SK-N-SH (cell line): ENCODE data around the gene DPP10. TPM values are rescaled to one million over a fixed set of nuclear protein-coding genes. Genes with fewer than 3 reads are reported as not detected.

Experiments
- CTCF ChIA-PET: fragments of 300-600, 350-600 bp; formaldehyde crosslinking; extraction: SDS; loops from one replicate; lab custom pipeline; 2021; lab: Yijun Ruan, JAX
- POLR2A ChIA-PET: fragments of 350-600 bp; sonication (Branson Sonifier 250); formaldehyde crosslinking; extraction: SDS; loops from one replicate; lab custom pipeline; 2020; ENCODE audit warnings: antibody characterized with exemption, inconsistent platforms; lab: Yijun Ruan, JAX
- DNase-seq: peaks from one replicate; pipeline ENCODE4 v3.0.0; 2012
- H2AFZ ChIP-seq: fragments of 200-600 bp; sonication (generic); 2 replicates; pipeline ENCODE4 v1.8.1; 2016; ENCODE audit warnings: antibody characterized with exemption, mild to moderate bottlenecking, low read depth
- H3F3A ChIP-seq: fragments of 200-600 bp; sonication (generic); replicated peaks from 2 replicates; pipeline ENCODE3; 2016; ENCODE audit warnings: antibody characterized with exemption, mild to moderate bottlenecking; ENCODE audit not compliant: insufficient read depth
- H3K27ac ChIP-seq, 2 experiments: fragments of 200-500 bp in 1 of 2; fragments of 200-600 bp in 1 of 2; sonication (Bioruptor generic) in 1 of 2; sonication (generic), shearing (Covaris generic) in 1 of 2; 2 replicates each; pipeline versions ENCODE4 v1.5.1 to v1.6.1; 2014 to 2016; ENCODE audit warnings: low read depth in 2 of 2, inconsistent platforms in 1 of 2, low read length in 1 of 2, mild to moderate bottlenecking in 1 of 2, mixed read lengths in 1 of 2
- H3K27me3 ChIP-seq: fragments of 200-600 bp; sonication (generic), shearing (Covaris generic); 2 replicates; pipeline ENCODE4 v1.6.1; 2016; ENCODE audit warnings: mixed run types; ENCODE audit not compliant: insufficient read depth
- H3K36me3 ChIP-seq, 2 experiments: fragments of 200-500 bp in 1 of 2; fragments of 200-600 bp in 1 of 2; sonication (Bioruptor generic) in 1 of 2; sonication (generic) in 1 of 2; replicated peaks in 1 of 2; 2 replicates each; pipeline versions ENCODE3 to v1.5.1; 2014 to 2016; ENCODE audit warnings: low read length in 1 of 2, mild to moderate bottlenecking in 1 of 2; ENCODE audit not compliant: insufficient read depth in 2 of 2, control insufficient read depth in 1 of 2
- H3K4me1 ChIP-seq, 2 experiments: fragments of 200-500 bp in 1 of 2; fragments of 200-600 bp in 1 of 2; sonication (Bioruptor generic) in 1 of 2; sonication (generic), shearing (Covaris generic) in 1 of 2; 2 replicates each; pipeline versions ENCODE4 v1.5.1 to v1.6.1; 2014 to 2016; ENCODE audit warnings: low read depth in 1 of 2, low read length in 1 of 2, mixed run types in 1 of 2; ENCODE audit not compliant: insufficient read depth in 2 of 2, control insufficient read depth in 1 of 2
- H3K4me2 ChIP-seq: fragments of 200-600 bp; sonication (generic), shearing (Covaris generic); 2 replicates; pipeline ENCODE4 v1.6.1; 2017; ENCODE audit warnings: mixed run types
- H3K4me3 ChIP-seq, 2 experiments: fragments of 200-500 bp in 1 of 2; fragments of 200-600 bp in 1 of 2; sonication (Bioruptor generic) in 1 of 2; sonication (generic), shearing (Covaris generic) in 1 of 2; 2 replicates each; pipeline versions ENCODE4 v1.5.1 to v1.8.1; 2014 to 2016; ENCODE audit warnings: low read depth in 2 of 2, inconsistent platforms in 1 of 2, low read length in 1 of 2, mild to moderate bottlenecking in 1 of 2, mixed read lengths in 1 of 2, moderate library complexity in 1 of 2
- H3K79me2 ChIP-seq: fragments of 200-600 bp; sonication (generic); 2 replicates; pipeline ENCODE4 v1.8.1; 2017; ENCODE audit warnings: mild to moderate bottlenecking; ENCODE audit not compliant: insufficient read depth
- H3K9ac ChIP-seq: fragments of 200-600 bp; sonication (generic); 2 replicates; pipeline ENCODE4 v1.6.1; 2017; ENCODE audit warnings: mixed run types
- H3K9me2 ChIP-seq: fragments of 200-600 bp; sonication (generic); 2 replicates; pipeline ENCODE4 v1.6.1; 2017; ENCODE audit warnings: mixed run types
- H3K9me3 ChIP-seq: fragments of 200-600 bp; sonication (generic); 2 replicates; pipeline ENCODE4 v1.6.1; 2017; ENCODE audit warnings: mixed run types, mild to moderate bottlenecking, moderate library complexity
- H4K20me1 ChIP-seq: fragments of 200-600 bp; sonication (generic); 2 replicates; pipeline ENCODE4 v1.6.1; 2017; ENCODE audit warnings: mild to moderate bottlenecking, mixed run types; ENCODE audit not compliant: insufficient read depth
- CHD2 ChIP-seq: fragments of 150-350 bp; IDR thresholded peaks from 2 replicates; pipeline ENCODE4 v1.6.1; 2018; ENCODE audit warnings: low read length; ENCODE audit not compliant: partially characterized antibody
- ELF1 ChIP-seq: IDR thresholded peaks from 2 replicates; pipeline ENCODE4 v1.4.0; 2012
- EZH2phosphoT487 ChIP-seq: fragments of 200-600 bp; sonication (generic); IDR thresholded peaks from 2 replicates; pipeline ENCODE4 v1.6.1; 2017; ENCODE audit warnings: low read depth, mixed run types, mild to moderate bottlenecking, antibody characterized with exemption, moderate library complexity, borderline replicate concordance
- FOXJ3 ChIP-seq: sonication (generic); formaldehyde crosslinking; IDR thresholded peaks from 2 replicates; pipeline ENCODE4 v1.5.1; 2020; ENCODE audit warnings: mild to moderate bottlenecking, missing genetic modification reagents
- GATA2 ChIP-seq: sonication (generic); formaldehyde crosslinking; IDR thresholded peaks from 2 replicates; pipeline ENCODE4 v1.5.0; 2020; ENCODE audit warnings: mild to moderate bottlenecking, missing genetic modification reagents
- MXI1 ChIP-seq: IDR thresholded peaks from 2 replicates; pipeline ENCODE4 v1.6.1; 2012; ENCODE audit warnings: mild to moderate bottlenecking, low read depth, low read length, improper control_type of control experiment
- NRF1 ChIP-seq: IDR thresholded peaks from 2 replicates; pipeline ENCODE4 v1.6.1; 2012; ENCODE audit warnings: low read depth, mild to moderate bottlenecking, low read length
- POLR2AphosphoS5 ChIP-seq: IDR thresholded peaks from 2 replicates; pipeline ENCODE4 v1.6.1; 2012; ENCODE audit warnings: low read depth, low read length
- RXRA ChIP-seq: IDR thresholded peaks from 2 replicates; pipeline ENCODE4 v1.4.0; 2012; ENCODE audit warnings: low read depth, mild to moderate bottlenecking, borderline replicate concordance
- SMC3 ChIP-seq: IDR thresholded peaks from 2 replicates; pipeline ENCODE4 v1.6.1; 2012; ENCODE audit warnings: low read depth, low read length, improper control_type of control experiment
- TCF12 ChIP-seq: IDR thresholded peaks from 2 replicates; pipeline ENCODE4 v1.4.0; 2012
- TEAD4 ChIP-seq: IDR thresholded peaks from 2 replicates; pipeline ENCODE4 v1.4.0; 2012; ENCODE audit warnings: mild to moderate bottlenecking, borderline replicate concordance; ENCODE audit not compliant: insufficient read depth
- WGBS: methylation state at CpG from one replicate; pipeline ENCODE4 v1.1.6; 2017; ENCODE audit warnings: low lambda C conversion rate; 5-methylcytosine and 5-hydroxymethylcytosine counted together
- polyA plus RNA-seq, 3 experiments: library from polyadenylated mRNA; depleted of rRNA; stranded (reverse); fragments of >200 nt; gene quantifications; 2 replicates each; pipeline ENCODE4 v1.2.3, GENCODE V29; 2012
- TF ChIP-seq, protein P1 (sequence below): IDR thresholded peaks from 2 replicates; pipeline ENCODE4 v1.4.0; 2012; ENCODE audit warnings: low read depth, borderline replicate concordance
- TF ChIP-seq, protein P2 (sequence below): IDR thresholded peaks from 2 replicates; pipeline ENCODE4 v1.4.0; 2012; ENCODE audit warnings: low read depth, borderline replicate concordance
- TF ChIP-seq, protein P3 (sequence below): IDR thresholded peaks from 2 replicates; pipeline ENCODE4; 2012
- TF ChIP-seq, protein P4 (sequence below): fragments of 150-350 bp; IDR thresholded peaks from 2 replicates; pipeline ENCODE4 v1.6.1; 2017; ENCODE audit warnings: antibody characterized with exemption, low read length, low read depth, borderline replicate concordance
- TF ChIP-seq, protein P5 (sequence below): fragments of 200-600 bp; sonication (generic); IDR thresholded peaks from 2 replicates; pipeline ENCODE4 v1.6.1; 2017; ENCODE audit warnings: antibody characterized with exemption, mild to moderate bottlenecking, moderate library complexity

DPP10 gene
- polyA plus RNA-seq, 1 of the 3 experiments (the other 2 are of a cell fraction), result not detected

DNA sequence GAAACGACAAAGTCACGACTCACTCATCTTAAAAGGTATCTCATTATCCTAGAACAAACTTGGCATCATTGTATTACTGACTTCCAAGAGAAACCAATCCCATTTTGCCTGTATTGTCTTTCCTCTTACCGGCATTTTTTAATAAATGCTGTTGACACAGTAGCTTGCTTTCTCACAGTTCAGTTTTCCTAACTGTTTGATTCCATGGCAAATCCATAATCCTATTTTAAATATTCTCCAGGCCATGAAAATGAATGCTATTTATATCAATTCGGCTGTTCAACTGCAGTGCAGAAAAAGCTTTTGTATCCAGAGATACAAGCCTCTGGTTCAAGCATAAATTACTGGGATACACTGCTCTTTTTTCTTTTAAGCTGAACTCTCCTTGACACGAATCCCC, 1241.9 kb downstream of the DPP10 start:
- H3K27me3 ChIP-seq, result no peaks in the 10 kb centered on the region
- no peak overlapping the region for H3K4me2 ChIP-seq
- no peaks in the 10 kb centered on the region for H4K20me1 ChIP-seq
- POLR2A ChIA-PET, result no interaction called here
- CTCF ChIA-PET, result no interaction called here
- no peaks in the 10 kb centered on the region for H3K9me3 ChIP-seq
- H2AFZ ChIP-seq, result no peak overlapping the region
- TF ChIP-seq TEAD4 (no peak), CHD2 (no peak), RXRA (no peak), NRF1 (no peak), GATA2 (no peak), ELF1 (no peak), SMC3 (no peak), MXI1 (no peak), POLR2AphosphoS5 (no peak), TCF12 (no peak), EZH2phosphoT487 (no peak), FOXJ3 (CRISPR knock-in tag) (no peak)
- TF ChIP-seq, protein P1, sequence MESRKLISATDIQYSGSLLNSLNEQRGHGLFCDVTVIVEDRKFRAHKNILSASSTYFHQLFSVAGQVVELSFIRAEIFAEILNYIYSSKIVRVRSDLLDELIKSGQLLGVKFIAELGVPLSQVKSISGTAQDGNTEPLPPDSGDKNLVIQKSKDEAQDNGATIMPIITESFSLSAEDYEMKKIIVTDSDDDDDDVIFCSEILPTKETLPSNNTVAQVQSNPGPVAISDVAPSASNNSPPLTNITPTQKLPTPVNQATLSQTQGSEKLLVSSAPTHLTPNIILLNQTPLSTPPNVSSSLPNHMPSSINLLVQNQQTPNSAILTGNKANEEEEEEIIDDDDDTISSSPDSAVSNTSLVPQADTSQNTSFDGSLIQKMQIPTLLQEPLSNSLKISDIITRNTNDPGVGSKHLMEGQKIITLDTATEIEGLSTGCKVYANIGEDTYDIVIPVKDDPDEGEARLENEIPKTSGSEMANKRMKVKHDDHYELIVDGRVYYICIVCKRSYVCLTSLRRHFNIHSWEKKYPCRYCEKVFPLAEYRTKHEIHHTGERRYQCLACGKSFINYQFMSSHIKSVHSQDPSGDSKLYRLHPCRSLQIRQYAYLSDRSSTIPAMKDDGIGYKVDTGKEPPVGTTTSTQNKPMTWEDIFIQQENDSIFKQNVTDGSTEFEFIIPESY, result no peak
- TF ChIP-seq, protein P2, sequence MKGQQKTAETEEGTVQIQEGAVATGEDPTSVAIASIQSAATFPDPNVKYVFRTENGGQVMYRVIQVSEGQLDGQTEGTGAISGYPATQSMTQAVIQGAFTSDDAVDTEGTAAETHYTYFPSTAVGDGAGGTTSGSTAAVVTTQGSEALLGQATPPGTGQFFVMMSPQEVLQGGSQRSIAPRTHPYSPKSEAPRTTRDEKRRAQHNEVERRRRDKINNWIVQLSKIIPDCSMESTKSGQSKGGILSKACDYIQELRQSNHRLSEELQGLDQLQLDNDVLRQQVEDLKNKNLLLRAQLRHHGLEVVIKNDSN, result no peak
- TF ChIP-seq, protein P3, sequence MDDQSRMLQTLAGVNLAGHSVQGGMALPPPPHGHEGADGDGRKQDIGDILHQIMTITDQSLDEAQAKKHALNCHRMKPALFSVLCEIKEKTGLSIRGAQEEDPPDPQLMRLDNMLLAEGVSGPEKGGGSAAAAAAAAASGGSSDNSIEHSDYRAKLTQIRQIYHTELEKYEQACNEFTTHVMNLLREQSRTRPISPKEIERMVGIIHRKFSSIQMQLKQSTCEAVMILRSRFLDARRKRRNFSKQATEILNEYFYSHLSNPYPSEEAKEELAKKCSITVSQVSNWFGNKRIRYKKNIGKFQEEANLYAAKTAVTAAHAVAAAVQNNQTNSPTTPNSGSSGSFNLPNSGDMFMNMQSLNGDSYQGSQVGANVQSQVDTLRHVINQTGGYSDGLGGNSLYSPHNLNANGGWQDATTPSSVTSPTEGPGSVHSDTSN, result no peak
- TF ChIP-seq, protein P4, sequence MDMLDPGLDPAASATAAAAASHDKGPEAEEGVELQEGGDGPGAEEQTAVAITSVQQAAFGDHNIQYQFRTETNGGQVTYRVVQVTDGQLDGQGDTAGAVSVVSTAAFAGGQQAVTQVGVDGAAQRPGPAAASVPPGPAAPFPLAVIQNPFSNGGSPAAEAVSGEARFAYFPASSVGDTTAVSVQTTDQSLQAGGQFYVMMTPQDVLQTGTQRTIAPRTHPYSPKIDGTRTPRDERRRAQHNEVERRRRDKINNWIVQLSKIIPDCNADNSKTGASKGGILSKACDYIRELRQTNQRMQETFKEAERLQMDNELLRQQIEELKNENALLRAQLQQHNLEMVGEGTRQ, result no peak
- TF ChIP-seq, protein P5, sequence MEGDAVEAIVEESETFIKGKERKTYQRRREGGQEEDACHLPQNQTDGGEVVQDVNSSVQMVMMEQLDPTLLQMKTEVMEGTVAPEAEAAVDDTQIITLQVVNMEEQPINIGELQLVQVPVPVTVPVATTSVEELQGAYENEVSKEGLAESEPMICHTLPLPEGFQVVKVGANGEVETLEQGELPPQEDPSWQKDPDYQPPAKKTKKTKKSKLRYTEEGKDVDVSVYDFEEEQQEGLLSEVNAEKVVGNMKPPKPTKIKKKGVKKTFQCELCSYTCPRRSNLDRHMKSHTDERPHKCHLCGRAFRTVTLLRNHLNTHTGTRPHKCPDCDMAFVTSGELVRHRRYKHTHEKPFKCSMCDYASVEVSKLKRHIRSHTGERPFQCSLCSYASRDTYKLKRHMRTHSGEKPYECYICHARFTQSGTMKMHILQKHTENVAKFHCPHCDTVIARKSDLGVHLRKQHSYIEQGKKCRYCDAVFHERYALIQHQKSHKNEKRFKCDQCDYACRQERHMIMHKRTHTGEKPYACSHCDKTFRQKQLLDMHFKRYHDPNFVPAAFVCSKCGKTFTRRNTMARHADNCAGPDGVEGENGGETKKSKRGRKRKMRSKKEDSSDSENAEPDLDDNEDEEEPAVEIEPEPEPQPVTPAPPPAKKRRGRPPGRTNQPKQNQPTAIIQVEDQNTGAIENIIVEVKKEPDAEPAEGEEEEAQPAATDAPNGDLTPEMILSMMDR, result no peak
- TF ChIP-seq, all 33 proteins: peak for 0
- H3K27ac ChIP-seq, result no peak overlapping the region
- no peaks in the 10 kb centered on the region for H3K36me3 ChIP-seq
- peaks cover 7% of the 10 kb centered on the region; the same call in 1 of the 2 replicates for H3K9me2 ChIP-seq
- no peak overlapping the region for H3K9ac ChIP-seq
- H3K4me3 ChIP-seq, result no peak overlapping the region
- no peaks in the 10 kb centered on the region for H3K79me2 ChIP-seq
- WGBS, result 23% methylated on average over 5 of the region's 5 CpGs
- H3K4me1 ChIP-seq, result no peaks in the 10 kb centered on the region
- H3F3A ChIP-seq, result no peaks in the 10 kb centered on the region
- DNase-seq, result no peak
